NCI-H1694 treated with DMSO at 0.1 percent for 48 hours (cell line): ENCODE data around the gene CASP8AP2.
"Not testable (repeated sequence)": the region's sequence is repeated elsewhere in the genome, so short reads cannot be mapped to it uniquely, and the experiment has no call there.

ENCODE experiments used
- DNase-seq: peaks from one replicate; lab custom pipeline; 2025; lab: John Stamatoyannopoulos, UW

The CASP8AP2 gene

GRCh38 chr6:89829472-89830169, at the start of gene CASP8AP2:
CASP8AP2 (plus strand) TSS chr6:89829880.
- DNase-seq, result peak; percentile 97

GRCh38 chr6:89781070-89782034, 48.3 kb upstream of the CASP8AP2 start:
- no peak for DNase-seq

DNA sequence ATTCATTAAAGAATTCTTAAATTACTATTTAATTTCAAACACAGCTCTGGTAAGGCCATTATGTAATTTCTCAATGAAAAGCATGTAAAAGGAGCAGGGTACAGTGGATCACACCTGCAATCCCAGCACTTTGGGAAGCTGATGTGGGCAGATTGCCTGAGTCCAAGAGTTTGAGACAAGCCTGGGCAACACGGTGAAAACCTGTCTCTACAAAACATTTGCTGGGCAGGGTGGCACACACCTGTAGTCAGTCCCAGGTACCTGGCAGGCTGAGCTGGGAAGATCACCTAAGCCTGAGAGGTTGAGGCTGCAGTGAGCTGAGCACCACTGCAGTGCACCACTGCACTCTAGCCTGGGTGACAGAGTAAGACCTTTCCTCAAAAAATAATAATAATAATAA, 47.5 kb upstream of the CASP8AP2 start:
- no peak for DNase-seq

DNA sequence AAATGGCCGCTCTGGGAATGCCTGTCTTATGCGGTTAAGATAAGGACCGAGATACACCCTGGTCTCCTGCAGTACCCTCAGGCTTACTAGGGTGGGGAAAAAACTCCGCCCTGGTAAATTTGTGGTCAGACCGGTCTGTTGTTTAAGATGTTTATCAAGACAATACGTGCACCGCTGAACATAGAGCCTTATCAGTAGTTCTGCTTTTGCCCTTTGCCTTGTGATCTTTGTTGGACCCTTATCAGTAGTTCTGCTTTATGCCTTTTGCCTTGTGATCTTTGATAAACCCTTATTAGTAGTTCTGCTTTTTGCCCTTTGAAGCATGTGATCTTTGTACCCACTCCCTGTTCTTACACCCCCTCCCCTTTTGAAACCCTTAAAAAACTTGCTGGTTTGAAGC, 46.4 kb upstream of the CASP8AP2 start:
- DNase-seq, result not testable (repeated sequence)

- no peak for DNase-seq
Observed at GRCh38 chr6:89784838-89785237, 44.8 kb upstream of the CASP8AP2 start.

DNA sequence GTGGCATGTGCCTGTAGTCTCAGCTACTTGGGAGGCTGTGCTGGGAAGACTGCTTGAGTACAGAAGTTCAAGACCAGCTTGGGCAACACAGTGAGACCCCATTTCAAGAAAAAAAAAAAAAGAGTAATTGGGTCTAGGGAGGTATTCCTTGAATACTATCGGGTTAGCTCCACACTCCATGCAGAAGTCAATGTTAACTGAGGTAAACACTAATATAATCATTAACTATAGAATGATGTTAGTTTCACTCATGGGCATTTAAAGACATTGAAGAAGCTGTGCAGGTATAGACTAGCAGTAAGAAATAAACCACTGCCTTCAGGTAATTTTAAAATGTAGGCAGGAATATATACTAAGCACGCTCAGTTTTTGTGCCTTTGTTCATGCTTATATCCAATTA, 42.7 kb upstream of the CASP8AP2 start:
- DNase-seq, result no peak

DNA sequence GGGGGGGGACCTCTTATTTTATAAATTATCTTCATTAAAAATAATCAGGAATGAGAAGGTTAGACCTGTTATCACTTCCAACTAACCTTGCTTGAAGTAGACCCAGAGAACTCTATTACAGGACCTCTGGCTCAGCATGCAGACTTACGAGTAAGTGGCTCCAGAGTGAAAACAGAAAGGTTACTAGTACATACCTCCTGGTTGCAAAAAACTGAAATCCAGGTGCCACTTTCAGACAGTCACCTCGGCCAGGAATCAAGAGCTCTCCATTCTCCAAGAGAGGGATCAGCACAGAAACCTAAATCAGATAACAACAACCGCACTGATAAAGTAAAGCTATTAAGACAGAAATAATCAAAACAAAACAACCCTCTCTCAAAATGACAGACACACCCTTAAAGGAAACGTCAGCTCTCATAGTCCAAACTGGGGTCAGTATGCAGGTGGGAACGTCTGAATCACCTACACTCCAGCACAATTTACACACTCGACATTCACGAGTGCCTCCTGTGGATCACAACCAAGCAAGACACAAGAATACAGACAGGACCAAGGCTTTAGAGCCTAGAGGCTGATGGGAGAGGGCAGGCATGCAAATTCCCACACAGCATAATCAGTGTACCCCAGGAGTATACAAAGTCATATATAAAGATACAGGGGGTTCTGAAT, 41.9 kb upstream of the CASP8AP2 start:
- DNase-seq, result no peak

- DNase-seq, result no peak
Observed at GRCh38 chr6:89789980-89790379, 39.7 kb upstream of the CASP8AP2 start.

DNA sequence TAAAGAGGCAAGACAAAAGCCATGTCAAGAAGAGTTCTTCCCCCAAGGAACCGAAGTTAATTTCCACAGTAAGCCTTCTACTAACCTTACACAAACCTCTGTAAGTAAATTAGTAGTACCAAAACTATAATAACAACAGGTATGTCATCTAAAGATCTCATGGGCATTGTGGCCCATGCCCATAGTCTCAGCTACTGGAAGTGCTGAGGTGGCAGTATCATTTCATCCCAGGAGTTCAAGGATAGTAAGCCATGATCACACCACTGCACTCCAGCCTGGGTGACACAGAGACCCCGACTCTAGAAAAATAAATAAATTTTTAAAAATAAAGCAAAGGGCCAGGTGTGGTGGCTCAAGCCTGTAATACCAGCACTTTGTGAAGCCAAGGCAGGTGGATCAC, 39.3 kb upstream of the CASP8AP2 start:
- no peak for DNase-seq

DNA sequence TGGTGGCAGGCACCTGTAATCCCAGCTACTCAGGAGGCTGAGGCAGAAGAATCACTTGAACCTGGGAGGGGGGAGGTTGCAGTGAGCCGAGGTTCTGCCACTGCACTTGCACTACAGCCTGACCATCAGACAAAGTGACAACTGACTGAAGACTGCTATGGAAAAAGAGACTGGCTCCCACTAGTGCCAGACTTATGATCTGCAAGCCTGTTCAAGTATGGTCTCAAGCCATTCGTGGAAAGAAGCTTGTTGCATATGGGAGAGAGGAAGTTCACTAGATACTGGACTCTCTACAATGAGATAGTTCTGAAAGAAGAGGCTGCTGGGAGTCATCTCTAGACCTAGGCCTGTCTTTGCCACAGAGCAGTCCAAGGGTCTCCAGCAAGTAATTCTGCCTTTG, 36.8 kb upstream of the CASP8AP2 start:
- peak; percentile 0 for DNase-seq

- DNase-seq, result no peak
Observed at GRCh38 chr6:89793586-89793985, 36.1 kb upstream of the CASP8AP2 start.

- no peak for DNase-seq
Observed at GRCh38 chr6:89794324-89794723, 35.4 kb upstream of the CASP8AP2 start.

DNA sequence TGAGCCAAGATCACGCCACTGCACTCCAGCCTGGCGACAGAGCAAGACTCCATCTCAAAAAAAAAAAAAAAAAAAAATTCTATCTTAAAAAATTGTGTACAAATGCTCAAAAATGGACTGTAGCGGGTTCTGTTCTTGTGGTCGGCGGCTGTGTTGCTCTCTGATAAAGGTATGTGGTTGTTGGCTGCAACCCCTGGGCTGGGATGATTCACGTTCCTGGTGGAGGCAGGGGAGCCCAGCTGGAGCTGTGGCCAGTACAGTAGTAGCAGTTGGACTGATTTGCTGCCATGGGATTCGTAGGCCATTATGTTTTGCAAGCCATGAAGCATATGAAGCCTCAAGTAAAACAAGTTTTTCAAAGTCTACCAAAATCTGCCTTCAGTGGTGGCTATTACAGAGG, 32.4 kb upstream of the CASP8AP2 start:
- DNase-seq, result no peak

- DNase-seq, result no peak
Observed at GRCh38 chr6:89799096-89799495, 30.6 kb upstream of the CASP8AP2 start.

- DNase-seq, result no peak
Observed at GRCh38 chr6:89799756-89800155, 29.9 kb upstream of the CASP8AP2 start.

- no peak for DNase-seq
Observed at GRCh38 chr6:89803271-89803670, 26.4 kb upstream of the CASP8AP2 start.

GRCh38 chr6:89805814-89806371, 23.8 kb upstream of the CASP8AP2 start:
- DNase-seq, result no peak

- no peak for DNase-seq
Observed at GRCh38 chr6:89807581-89807980, 22.1 kb upstream of the CASP8AP2 start.

GRCh38 chr6:89813422-89813821, 16.3 kb upstream of the CASP8AP2 start:
- not testable (repeated sequence) for DNase-seq

- DNase-seq, result no peak
Observed at GRCh38 chr6:89817481-89817880, 12.2 kb upstream of the CASP8AP2 start.

DNA sequence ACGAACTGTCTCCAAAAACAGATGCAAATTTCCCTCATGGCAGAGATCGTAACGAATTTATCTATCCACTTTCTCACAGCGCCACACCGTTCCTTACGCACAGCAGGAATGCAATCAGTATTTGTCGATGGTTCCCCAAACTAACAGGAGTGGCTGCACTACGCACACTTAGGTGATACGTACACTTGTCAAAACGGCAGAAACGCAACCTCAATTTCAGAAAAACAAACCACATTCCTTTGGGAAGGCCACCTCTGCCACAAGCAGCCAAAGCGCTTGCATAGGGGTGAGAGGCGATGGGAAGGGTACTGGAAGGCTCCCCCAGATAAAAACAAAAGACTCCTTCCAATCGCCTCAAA, 10.7 kb upstream of the CASP8AP2 start:
- DNase-seq, result no peak
